ENCODE data around the gene HJURP.

Gene HJURP

DNA sequence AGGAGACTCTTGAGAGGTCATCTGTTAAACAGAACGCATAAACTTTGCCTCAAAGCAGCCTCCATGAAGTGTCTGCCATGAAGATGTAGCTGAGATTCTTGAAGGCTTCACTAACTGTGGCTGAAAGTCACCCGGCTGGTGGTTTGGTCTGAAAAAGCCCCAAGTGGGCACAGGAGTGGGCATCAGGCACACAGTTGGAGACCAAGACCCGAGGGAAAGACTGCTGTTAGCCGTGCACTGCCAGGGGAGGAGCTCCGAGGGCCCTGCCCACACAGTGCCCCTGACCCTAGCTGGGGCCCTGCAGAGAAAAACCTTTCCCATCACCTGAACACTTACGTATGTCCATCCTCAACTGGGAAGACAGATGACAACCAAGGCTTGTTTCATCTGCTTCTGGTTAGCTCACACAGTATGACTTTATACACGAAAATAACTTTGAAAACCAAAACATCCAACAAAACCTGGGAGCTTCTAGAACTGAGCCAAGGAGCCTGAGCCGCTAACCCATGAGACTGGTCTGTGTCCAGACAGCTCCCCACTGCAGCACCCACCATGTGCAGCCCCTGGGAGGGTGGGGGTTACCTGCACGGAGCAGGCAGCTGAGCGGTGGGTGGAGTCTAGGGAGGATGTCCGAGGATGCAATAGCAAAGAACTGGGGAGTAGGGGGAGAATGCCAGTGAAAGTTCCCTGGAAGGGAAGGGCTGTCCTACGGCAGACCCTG is 15.4 kb downstream of the HJURP start:
- no peak overlapping the region for H3K9ac ChIP-seq (ENCODE audit: low read length)

DNA sequence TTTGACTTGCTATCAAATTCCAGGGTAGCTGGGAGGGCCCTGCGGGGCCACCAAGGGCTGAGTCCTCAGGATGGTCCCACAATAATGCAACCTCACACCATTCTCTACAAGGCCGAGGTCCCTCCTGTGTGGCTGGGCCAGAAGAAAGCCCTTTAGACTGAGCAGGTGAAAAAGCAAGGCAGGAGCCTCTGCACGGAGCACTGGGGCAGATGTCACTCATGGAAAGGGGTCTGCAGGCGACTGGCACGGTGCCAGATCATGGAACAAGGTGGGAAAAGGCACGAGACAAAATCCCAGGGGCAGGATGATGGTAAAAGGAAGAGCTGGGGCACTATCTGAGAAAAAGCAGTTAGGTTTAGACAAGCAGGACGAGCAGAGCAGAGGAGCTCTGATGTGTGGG is 16.1 kb downstream of the HJURP start:
- H3K9me3 ChIP-seq (ENCODE audit: control insufficient read depth, insufficient read depth, low read depth, low read length) = no peaks in the 10 kb centered on the region
- H3K36me3 ChIP-seq (ENCODE audit: control insufficient read depth, insufficient read depth, low read length) = peaks cover 93% of the 10 kb centered on the region
- H3K4me3 ChIP-seq (ENCODE audit: low read depth, low read length) = no peak overlapping the region
- H3K27ac ChIP-seq (ENCODE audit: low read depth, low read length) = no peak overlapping the region
- H3K27me3 ChIP-seq (ENCODE audit: control insufficient read depth, insufficient read depth, low read length) = no peaks in the 10 kb centered on the region
- H3K9ac ChIP-seq (ENCODE audit: low read length) = no peak overlapping the region
- H3K4me1 ChIP-seq (ENCODE audit: control insufficient read depth, insufficient read depth, low read length) = peaks cover 5% of the 10 kb centered on the region; the same call in 1 of the 2 replicates

More for the DNA sequence above, 15.4 kb downstream of the HJURP start:
- Histone ChIP-seq H3K4me1 (ENCODE audit: control insufficient read depth, insufficient read depth, low read length) (peaks cover 4% of the 10 kb centered on the region; the same call in 1 of the 2 replicates), H3K9me3 (ENCODE audit: control insufficient read depth, insufficient read depth, low read depth, low read length) (no peaks in the 10 kb centered on the region), H3K36me3 (ENCODE audit: control insufficient read depth, insufficient read depth, low read length) (peaks cover 98% of the 10 kb centered on the region), H3K27me3 (ENCODE audit: control insufficient read depth, insufficient read depth, low read length) (no peaks in the 10 kb centered on the region), H3K27ac (ENCODE audit: low read depth, low read length) (no peak overlapping the region), H3K4me3 (ENCODE audit: low read depth, low read length) (no peak overlapping the region)

DNA sequence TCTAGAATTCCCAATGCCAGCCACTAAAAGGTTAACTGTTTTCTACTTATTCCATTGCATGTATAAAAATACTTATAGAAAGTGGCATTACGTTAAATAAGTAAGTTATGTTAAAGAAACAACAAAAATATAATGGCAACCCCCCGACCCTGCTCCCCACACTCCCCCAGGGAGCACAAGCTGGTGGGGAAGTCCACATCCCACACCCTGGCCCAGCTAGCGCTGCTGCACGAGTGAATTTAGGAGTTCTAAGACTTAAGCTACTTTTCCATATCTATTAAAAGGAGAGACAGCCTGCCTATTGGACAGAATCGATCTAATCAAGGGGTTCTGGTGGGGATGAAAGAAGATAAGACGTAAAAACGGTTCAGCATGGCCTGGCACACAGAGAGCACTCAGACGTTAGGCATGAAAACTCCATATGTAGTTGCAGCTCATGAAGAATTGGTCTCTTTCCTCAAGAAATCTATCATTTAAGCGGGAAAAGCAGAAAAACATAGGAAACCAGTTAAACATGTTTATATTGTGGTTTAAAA is 16.6 kb downstream of the HJURP start:
- Histone ChIP-seq H3K27me3 (ENCODE audit: control insufficient read depth, insufficient read depth, low read length) (no peaks in the 10 kb centered on the region), H3K36me3 (ENCODE audit: control insufficient read depth, insufficient read depth, low read length) (peaks cover 88% of the 10 kb centered on the region), H3K9ac (ENCODE audit: low read length) (no peak overlapping the region), H3K4me3 (ENCODE audit: low read depth, low read length) (no peak overlapping the region), H3K9me3 (ENCODE audit: control insufficient read depth, insufficient read depth, low read depth, low read length) (no peaks in the 10 kb centered on the region), H3K4me1 (ENCODE audit: control insufficient read depth, insufficient read depth, low read length) (peaks cover 8% of the 10 kb centered on the region; the same call in 1 of the 2 replicates), H3K27ac (ENCODE audit: low read depth, low read length) (no peak overlapping the region)

DNA sequence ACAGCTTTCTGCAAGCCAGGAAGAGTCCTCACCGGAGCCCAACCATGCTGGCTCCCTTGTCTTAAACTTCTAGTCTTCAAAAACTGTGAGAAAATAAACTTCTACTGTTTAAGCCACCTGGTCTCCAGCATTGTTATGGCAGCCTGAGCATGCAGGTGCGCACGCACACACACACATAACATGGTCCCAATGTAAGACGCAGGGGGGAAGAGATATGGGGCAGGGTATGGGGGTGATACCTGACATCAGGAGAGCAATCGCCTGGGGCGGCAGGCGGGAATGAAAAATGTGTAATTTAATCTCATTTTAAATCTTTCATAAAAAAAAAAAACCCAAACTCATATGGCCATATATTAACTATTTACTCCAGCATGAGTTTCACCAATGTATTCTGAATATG is 18.0 kb downstream of the HJURP start:
- Histone ChIP-seq H3K4me1 (ENCODE audit: control insufficient read depth, insufficient read depth, low read length) (peaks cover 8% of the 10 kb centered on the region; the same call in 1 of the 2 replicates), H3K9ac (ENCODE audit: low read length) (no peak overlapping the region), H3K9me3 (ENCODE audit: control insufficient read depth, insufficient read depth, low read depth, low read length) (no peaks in the 10 kb centered on the region), H3K36me3 (ENCODE audit: control insufficient read depth, insufficient read depth, low read length) (peaks cover 74% of the 10 kb centered on the region), H3K27me3 (ENCODE audit: control insufficient read depth, insufficient read depth, low read length) (no peaks in the 10 kb centered on the region), H3K27ac (ENCODE audit: low read depth, low read length) (no peak overlapping the region), H3K4me3 (ENCODE audit: low read depth, low read length) (no peak overlapping the region)

DNA sequence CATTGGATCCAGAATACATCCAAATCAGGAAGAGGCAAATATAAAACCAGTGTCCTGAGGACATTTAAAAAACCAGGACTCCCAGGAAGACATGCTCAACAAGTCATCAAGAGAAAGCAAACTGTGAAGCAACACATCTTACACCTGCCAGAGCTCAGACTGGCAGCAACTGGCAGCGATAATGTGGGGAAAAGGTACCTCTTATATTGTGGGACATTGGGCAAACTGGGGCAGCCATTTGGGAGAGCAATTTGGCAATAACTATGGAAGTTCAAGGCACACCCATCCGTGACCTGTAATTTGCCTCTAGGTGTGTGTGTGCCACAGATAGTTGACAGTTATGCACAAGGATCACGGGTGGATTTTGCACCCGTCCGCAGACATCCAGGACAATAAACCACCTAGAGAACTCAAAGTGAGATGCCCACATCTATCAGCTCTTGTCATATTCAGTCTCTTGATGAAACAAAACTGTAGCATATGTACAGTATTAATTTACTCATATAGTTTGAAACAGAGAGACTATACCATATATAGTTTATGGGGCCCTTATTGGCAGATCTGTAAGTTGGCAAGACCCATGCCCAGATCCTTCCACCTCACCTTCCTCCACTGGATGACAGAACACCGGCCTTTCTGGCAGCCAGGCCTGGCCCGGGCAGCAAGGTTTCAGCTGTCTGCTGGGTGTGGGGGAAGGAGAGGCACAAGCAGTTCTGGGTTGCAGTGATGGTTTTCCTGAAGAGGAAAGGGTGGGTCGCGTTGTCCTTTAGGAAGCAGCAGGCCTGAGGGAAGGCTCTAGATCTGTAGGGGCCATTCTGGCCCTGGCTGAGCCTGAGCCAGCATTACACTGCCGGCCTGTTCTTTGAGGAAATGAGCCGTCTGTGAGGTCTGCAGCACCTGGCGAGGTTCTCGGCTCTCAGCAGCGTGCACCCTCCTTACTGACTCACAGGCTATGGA is 18.8 kb downstream of the HJURP start:
- no peak overlapping the region for H3K9ac ChIP-seq (ENCODE audit: low read length)
- H3K27me3 ChIP-seq (ENCODE audit: control insufficient read depth, insufficient read depth, low read length) = no peaks in the 10 kb centered on the region
- no peaks in the 10 kb centered on the region for H3K9me3 ChIP-seq (ENCODE audit: control insufficient read depth, insufficient read depth, low read depth, low read length)
- peaks cover 65% of the 10 kb centered on the region for H3K36me3 ChIP-seq (ENCODE audit: control insufficient read depth, insufficient read depth, low read length)
- H3K4me1 ChIP-seq (ENCODE audit: control insufficient read depth, insufficient read depth, low read length) = peaks cover 8% of the 10 kb centered on the region; the same call in 1 of the 2 replicates
- H3K27ac ChIP-seq (ENCODE audit: low read depth, low read length) = no peak overlapping the region
- H3K4me3 ChIP-seq (ENCODE audit: low read depth, low read length) = no peak overlapping the region

DNA sequence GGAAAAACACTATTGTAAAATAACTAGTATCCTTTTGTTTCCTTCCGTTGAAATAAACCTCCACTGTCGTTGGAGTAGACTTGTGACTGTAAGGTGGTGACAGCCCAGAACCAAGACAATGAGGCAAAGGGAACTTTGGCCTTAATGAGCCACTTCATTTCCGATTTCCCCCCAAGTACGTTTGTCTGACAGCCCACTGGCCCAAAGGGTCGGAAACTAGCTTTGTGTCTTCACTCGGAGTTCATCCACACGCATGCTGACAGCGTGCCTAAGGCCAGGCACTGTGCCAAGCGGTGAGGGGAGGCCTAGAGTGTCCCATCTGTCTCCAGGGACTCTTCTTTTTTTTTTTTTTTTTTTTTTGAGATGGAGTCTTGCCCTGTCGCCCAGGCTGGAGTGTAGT is 21.0 kb downstream of the HJURP start:
- Histone ChIP-seq H3K4me3 (ENCODE audit: low read depth, low read length) (no peak overlapping the region), H3K4me1 (ENCODE audit: control insufficient read depth, insufficient read depth, low read length) (peaks cover 4% of the 10 kb centered on the region; the same call in 1 of the 2 replicates), H3K27me3 (ENCODE audit: control insufficient read depth, insufficient read depth, low read length) (no peaks in the 10 kb centered on the region), H3K9ac (ENCODE audit: low read length) (no peak overlapping the region), H3K9me3 (ENCODE audit: control insufficient read depth, insufficient read depth, low read depth, low read length) (no peaks in the 10 kb centered on the region), H3K27ac (ENCODE audit: low read depth, low read length) (no peak overlapping the region), H3K36me3 (ENCODE audit: control insufficient read depth, insufficient read depth, low read length) (peaks cover 43% of the 10 kb centered on the region)

DNA sequence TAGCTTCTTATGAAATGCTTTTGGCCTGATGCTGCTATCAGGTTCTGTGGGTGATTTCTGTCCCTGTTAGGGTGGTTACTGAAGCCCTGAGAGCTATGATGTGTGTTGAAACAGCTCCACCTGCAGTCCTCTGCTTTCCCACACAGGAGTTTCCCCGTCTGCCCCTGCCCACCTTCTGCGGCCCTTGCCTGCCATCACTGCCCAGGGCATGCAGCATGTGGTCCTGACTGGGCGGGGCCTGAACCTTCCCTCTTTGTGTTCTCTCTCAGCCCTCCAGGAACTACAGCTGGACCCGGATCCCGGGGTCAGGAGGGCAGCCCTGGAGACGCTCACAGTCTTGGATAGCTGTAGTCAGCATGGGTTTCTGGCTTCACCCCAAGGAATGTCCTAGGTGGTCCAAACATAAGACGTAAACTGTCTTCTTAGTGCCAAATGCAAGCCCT is 21.4 kb downstream of the HJURP start:
- Histone ChIP-seq H3K27me3 (ENCODE audit: control insufficient read depth, insufficient read depth, low read length) (no peaks in the 10 kb centered on the region), H3K9ac (ENCODE audit: low read length) (no peak overlapping the region), H3K36me3 (ENCODE audit: control insufficient read depth, insufficient read depth, low read length) (peaks cover 39% of the 10 kb centered on the region), H3K27ac (ENCODE audit: low read depth, low read length) (no peak overlapping the region), H3K4me1 (ENCODE audit: control insufficient read depth, insufficient read depth, low read length) (peaks cover 4% of the 10 kb centered on the region; the same call in 1 of the 2 replicates), H3K9me3 (ENCODE audit: control insufficient read depth, insufficient read depth, low read depth, low read length) (no peaks in the 10 kb centered on the region), H3K4me3 (ENCODE audit: low read depth, low read length) (no peak overlapping the region)

DNA sequence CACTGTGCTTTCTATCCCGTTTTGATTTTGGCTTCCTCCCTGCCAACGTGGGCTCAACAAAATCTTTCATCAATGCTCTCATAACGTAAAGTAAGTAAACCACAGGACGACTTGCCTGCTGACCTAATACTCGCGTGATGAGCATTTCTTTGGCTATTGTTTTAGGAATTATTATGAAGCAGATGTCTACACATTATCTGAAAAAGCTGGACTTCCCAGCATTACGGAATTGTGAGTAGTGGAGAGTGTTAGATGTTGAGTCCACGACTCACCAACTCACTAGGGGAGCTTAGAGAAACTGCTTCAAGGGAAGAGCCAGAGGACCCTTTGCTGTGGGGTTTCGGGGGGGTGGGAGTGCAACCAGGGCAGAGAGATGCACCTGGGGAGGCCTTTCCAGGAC is 21.9 kb downstream of the HJURP start:
- H3K36me3 ChIP-seq (ENCODE audit: control insufficient read depth, insufficient read depth, low read length) = peaks cover 34% of the 10 kb centered on the region
- H3K9ac ChIP-seq (ENCODE audit: low read length) = no peak overlapping the region
- H3K27ac ChIP-seq (ENCODE audit: low read depth, low read length) = no peak overlapping the region
- H3K27me3 ChIP-seq (ENCODE audit: control insufficient read depth, insufficient read depth, low read length) = no peaks in the 10 kb centered on the region
- no peak overlapping the region for H3K4me3 ChIP-seq (ENCODE audit: low read depth, low read length)
- H3K9me3 ChIP-seq (ENCODE audit: control insufficient read depth, insufficient read depth, low read depth, low read length) = no peaks in the 10 kb centered on the region
- peaks cover 4% of the 10 kb centered on the region; the same call in 1 of the 2 replicates for H3K4me1 ChIP-seq (ENCODE audit: control insufficient read depth, insufficient read depth, low read length)

DNA sequence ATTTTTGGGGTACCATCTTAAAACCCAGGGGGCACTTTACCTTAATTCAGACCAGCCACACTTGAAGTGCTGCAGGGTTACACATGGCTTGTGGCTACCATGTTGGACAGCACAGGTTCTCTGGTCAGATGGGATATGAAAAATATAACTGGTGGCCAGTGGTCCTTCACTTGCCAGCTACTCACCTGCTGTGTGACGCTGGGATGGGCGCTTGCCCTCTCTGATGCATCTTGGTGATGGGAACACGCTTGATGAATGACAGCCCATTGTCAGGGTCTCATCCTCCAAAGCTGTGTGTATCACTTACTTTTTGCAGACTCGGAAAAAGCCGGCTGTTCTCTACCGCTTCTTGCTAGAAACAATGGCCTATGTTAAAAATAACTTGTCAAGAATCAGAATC is 22.5 kb downstream of the HJURP start:
- H3K27me3 ChIP-seq (ENCODE audit: control insufficient read depth, insufficient read depth, low read length) = no peaks in the 10 kb centered on the region
- no peak overlapping the region for H3K4me3 ChIP-seq (ENCODE audit: low read depth, low read length)
- peaks cover 31% of the 10 kb centered on the region for H3K36me3 ChIP-seq (ENCODE audit: control insufficient read depth, insufficient read depth, low read length)
- H3K4me1 ChIP-seq (ENCODE audit: control insufficient read depth, insufficient read depth, low read length) = peaks cover 4% of the 10 kb centered on the region; the same call in 1 of the 2 replicates
- no peaks in the 10 kb centered on the region for H3K9me3 ChIP-seq (ENCODE audit: control insufficient read depth, insufficient read depth, low read depth, low read length)
- no peak overlapping the region for H3K27ac ChIP-seq (ENCODE audit: low read depth, low read length)
- H3K9ac ChIP-seq (ENCODE audit: low read length) = no peak overlapping the region

DNA sequence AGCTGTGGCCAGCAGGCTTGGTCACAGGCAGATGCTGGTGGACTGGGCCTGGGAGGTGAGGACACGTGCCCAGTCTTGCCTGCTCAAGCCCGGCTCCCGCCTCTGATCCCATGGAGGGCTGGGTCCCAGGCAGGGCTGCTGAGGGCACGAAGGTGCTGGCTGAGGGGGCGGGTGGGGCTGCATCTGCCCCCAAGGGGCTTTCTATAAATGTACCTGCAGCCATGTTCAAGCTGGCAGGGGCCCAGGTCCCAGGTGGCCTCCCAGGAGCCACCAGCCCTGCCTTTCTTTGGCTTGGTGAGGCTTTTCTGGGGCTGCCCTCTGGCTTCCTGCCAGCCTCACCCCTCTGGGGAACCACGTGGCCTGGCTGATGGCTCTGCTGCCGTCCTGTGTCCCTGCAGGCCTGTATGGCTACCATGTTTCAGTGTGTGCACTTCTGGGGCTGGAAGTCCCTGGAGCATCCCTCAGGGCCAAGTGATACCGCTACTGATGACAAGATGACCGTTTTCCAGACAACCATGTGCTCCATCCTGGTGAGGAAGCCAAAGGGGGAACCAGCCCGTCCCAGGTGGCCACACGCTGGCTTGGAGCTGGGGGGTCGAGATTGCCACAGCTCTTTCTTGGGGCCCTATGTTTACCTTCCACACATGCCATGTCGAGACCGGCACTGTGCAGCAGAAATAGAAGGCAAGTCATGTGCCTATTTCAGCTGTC is 23.2 kb downstream of the HJURP start:
- no peaks in the 10 kb centered on the region for H3K27me3 ChIP-seq (ENCODE audit: control insufficient read depth, insufficient read depth, low read length)
- H3K4me1 ChIP-seq (ENCODE audit: control insufficient read depth, insufficient read depth, low read length) = peaks cover 4% of the 10 kb centered on the region; the same call in 1 of the 2 replicates
- H3K27ac ChIP-seq (ENCODE audit: low read depth, low read length) = no peak overlapping the region
- H3K9me3 ChIP-seq (ENCODE audit: control insufficient read depth, insufficient read depth, low read depth, low read length) = no peaks in the 10 kb centered on the region
- peaks cover 24% of the 10 kb centered on the region for H3K36me3 ChIP-seq (ENCODE audit: control insufficient read depth, insufficient read depth, low read length)
- H3K9ac ChIP-seq (ENCODE audit: low read length) = no peak overlapping the region
- no peak overlapping the region for H3K4me3 ChIP-seq (ENCODE audit: low read depth, low read length)

Measured in HUES6 (cell line).